NCI-H146 (cell line): Measurements from ENCODE around the gene CENPF.

Experiments
- DNase-seq: peaks from one replicate; lab custom pipeline; 2025; lab: John Stamatoyannopoulos, UW

Gene CENPF

DNA sequence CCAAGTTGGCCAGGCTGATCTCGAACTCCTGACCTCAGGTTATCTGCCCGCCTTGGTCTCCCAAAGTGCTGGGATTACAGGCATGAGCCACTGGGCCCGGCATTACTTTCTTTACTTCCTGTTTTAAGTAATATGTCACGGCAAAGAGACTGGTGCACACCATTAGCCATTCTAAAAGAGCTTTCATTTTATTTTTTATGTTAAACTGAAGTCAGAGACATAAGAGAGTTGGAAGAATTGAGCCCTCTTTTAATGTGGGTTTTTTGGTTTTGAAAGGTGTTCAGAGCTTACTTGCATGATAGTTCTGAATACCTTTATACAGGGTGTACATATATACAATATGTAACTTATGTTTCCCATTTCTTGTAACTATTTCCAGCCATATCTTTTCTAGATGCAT is 14.3 kb downstream of the CENPF start:
- no peak for DNase-seq

DNA sequence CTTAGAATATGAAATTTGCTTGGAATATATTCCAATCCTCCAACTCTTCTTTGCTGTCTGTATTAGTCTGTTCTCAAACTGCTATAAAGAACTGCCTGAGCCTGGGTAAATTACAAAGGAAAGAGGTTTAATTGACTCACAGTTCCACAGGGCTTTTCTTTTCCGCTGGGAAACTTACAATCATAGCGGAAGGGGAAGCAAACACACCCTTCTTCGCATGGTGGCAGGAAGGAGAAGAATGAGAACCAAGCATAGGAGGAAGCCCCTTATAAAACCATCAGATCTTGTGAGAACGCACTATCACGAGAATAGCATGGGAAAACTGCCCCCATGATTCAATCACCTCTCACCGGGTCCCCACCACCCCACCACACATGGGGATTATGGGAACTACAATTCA is 14.8 kb downstream of the CENPF start:
- DNase-seq = no peak

DNA sequence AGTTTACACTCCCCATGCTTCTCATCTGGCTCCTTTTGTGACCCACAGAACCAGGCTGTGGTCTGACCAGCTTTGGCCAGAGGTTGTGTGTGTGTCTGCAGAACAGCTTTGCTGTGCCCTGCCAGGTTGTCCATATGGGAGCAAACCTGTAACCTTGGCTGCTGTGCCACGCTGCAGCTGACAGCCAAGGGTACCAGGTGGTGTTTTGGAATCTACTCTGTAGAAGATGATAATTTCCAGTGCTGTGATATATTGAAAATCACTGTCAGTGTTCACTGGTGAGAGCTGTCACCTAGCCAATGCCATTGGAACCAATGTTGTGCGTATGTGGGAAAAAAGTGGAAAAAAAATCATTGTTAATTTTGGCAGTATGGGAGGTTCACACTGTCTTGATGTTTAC is 18.2 kb downstream of the CENPF start:
- DNase-seq = no peak

DNA sequence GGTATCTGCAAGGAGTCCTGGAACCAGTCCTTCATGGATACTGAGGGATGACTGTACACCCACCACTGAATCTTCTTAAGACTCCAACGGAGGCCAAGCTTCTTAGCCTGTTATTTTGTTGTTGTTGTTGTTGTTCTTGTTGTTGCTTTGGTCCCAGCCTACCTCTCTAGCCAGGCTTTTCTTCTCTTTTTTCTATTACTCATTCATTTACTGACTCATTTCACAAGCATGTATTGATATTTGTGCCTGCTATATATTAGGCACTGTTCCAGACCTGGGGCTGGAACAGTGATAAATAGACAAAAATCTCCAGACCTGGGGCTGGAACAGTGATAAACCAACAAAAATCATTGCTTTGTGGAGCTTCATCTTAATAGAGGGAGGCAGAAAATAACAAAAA is 20.4 kb downstream of the CENPF start:
- no peak for DNase-seq

DNA sequence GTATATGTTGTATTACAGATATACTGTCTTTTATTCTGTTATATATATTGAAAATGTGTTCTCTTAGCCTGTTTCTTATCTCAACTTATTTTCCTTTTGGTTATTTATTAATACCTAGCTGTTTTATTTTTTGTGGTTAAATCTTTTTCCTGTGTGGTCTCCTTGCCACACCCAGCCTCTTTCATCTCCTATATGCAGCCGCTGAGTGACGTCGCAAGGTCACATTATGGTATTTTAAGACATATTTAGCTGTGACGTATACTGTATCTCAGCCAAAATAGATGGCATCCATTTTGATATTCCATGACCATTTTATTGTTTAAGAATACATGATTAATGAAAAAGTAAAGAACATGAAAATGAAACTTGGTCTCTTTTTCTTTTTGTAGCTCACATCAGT is 29.1 kb downstream of the CENPF start:
- no peak for DNase-seq

DNA sequence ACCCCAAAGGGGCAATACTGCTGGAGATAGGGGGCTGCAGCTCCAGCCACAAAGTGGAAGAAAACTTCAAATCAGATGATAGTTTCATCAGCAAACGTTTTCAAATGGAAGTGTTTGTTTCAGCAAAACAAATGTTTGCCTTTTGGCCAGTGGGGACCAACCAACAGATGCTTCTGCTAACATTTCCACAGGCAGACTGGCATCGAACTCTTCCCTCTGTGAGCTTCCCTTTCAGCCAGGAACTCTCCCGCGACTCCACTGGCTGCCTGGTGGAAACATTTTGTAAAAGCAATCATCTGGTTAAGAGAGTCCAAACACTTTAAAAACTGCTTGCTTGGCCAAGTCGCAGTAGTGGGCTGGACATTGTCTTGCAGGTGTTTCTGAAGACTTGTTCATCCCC is 30.7 kb downstream of the CENPF start:
- no peak for DNase-seq

DNA sequence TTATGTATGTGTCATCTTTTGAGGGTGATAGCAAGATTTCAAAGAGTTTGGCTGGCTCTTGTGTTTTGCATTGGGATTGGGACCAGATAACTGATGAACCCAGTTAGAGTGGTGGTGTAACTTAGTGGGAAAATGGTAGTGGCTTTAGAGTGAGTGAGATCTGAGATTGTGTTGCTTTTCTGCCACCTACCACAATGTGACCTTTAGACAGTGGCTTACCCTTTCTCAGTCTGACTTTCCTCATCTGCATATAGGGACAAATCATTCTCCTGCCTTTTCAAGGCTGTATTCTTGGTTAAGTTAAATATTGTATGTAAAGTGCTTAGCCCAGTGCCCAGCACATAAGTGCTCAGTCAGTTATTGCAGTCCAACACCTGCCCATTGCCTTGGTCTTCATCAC is 31.3 kb downstream of the CENPF start:
- DNase-seq = no peak

DNA sequence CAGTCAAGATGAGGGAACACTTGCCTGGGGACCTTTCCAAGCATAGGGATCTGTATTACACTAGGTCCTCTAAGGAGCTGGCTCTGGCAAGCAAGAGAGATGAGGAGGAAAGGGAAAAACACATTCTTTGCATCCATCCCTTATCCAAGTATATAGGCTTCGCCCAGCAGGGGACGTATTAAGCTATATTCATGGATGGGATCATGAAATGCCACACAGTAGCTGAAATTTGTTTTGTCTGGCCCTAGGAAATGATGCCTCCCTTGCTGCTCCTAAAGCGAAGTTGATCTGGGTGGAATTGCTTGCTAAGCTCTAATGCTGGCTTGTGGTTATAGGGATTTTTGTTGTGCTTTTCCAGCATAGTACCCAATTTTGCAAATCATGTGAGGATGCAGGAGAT is 32.1 kb downstream of the CENPF start:
- no peak for DNase-seq

DNA sequence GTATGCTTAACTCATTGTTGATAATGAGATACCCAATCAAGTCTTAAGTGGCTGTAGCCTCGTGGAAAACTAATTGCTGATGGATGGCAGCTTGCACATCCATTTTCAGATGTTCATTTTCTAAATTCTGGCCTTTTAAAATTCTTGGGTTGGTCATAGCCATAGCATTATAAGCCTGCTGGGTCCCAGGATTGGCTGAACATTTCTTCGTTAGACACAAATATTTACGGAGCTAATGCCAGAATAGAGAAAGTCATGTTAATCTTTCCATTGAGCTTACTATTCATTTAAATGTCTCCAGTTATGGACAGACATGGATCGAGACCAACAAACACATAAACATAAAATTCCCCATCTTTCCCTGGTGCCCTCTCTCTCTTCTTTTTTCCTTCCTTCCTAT is 32.5 kb downstream of the CENPF start:
- DNase-seq = no peak

DNA sequence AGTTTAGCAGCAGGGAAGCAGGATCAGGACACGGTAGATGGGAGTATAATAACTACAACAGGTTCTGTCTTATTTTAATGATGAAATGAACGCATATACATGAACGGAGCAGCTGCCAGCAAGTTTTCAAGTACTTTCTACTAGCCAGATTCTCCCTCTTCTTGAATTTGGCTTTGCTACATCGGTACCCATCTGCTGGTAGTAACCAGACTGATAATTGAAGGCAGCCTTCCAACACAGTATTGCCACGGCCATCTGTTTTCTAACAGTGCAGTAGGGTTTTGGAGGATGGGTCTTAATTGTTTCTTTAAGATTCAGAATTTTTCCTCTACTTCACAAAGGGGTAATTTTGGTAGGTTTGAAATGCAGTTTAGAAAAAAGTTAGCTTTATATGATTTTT is 33.4 kb downstream of the CENPF start:
- no peak for DNase-seq

DNA sequence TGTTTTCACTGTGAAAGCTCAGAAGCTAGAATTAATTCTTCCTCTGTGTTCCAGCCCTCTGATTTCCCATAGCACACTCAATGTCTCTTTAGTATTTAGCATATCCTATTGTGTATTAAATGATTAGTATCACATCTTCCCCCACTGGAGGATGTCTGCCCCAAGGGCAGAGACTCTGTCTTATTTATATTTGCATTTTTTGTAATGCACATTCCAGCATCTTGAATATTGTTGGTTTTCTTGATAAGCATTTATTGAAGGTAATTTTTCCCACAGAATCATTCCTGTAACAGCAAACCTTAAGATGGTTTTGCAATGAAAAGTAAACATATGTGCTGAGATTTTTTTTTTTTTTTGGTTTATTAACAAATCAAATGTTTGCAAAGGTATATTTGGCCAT is 34.1 kb downstream of the CENPF start:
- no peak for DNase-seq

DNA sequence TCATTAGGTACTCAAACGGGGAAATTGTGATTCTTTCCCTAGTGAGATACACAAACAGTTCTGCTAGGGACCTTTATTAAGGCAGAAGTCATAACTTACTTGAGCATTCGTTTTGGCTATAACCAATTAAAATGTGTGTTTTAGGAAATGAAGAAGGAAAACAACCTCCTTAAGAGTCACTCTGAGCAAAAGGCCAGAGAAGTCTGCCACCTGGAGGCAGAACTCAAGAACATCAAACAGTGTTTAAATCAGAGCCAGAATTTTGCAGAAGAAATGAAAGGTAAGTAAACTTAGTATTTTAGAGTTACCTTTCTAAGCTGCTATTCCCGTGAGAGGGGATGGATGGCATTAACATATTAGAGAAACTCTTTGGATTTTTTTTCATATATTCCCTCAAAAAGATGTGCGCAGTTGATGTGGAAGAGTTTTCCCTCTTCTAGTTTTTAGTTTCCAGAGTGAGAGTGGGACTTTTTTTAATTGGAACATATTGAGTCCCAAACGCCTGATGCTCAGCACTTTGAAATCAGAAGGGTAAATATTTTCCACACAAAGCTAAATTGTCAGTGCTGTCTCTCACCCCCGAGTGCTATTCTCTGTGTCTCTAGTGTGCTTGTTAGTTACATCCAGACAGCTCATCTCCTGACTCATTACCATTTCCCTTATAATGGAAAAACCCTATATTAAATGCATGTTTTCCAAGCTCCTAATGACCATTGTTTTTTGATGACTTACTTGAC is 34.9 kb downstream of the CENPF start:
- peak; percentile 14 for DNase-seq

DNA sequence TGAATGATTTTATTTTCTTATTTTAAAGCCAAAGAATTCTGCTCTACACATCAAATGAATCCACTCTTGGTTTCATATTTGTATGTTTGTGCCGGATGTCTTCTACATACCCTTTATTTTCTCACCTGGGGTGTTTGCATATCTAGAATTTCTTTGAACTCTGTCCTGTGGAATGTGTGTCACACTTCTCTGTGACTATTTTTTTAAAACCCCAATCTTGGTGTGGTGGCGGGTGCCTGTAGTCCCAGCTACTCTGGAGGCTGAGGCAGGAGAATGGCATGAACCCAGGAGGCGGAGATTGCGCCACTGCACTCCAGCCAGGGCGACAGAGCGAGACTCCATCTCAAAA is 35.4 kb downstream of the CENPF start:
- no peak for DNase-seq

DNA sequence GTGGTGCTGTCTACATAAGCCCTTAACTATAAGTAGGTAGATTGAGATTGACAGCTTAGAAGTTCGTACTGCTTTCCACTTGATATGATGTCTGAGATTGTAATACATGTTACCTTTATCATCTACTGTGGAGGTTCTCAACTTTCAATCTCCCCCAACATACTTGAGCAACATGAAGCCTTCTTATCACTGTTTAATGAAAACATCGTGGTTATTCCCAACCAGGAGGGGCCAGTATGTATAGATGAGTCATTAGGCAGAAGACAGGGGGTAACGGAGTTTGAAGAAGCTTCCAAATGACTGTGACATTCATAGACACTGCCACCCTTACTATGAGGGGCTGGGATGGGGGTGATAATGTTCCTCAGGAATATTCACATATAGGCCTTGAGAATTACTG is 36.0 kb downstream of the CENPF start:
- DNase-seq = no peak

DNA sequence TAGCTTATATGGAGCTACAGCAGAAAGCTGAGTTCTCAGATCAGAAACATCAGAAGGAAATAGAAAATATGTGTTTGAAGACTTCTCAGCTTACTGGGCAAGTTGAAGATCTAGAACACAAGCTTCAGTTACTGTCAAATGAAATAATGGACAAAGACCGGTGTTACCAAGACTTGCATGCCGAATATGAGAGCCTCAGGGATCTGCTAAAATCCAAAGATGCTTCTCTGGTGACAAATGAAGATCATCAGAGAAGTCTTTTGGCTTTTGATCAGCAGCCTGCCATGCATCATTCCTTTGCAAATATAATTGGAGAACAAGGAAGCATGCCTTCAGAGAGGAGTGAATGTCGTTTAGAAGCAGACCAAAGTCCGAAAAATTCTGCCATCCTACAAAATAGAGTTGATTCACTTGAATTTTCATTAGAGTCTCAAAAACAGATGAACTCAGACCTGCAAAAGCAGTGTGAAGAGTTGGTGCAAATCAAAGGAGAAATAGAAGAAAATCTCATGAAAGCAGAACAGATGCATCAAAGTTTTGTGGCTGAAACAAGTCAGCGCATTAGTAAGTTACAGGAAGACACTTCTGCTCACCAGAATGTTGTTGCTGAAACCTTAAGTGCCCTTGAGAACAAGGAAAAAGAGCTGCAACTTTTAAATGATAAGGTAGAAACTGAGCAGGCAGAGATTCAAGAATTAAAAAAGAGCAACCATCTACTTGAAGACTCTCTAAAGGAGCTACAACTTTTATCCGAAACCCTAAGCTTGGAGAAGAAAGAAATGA is 37.6 kb downstream of the CENPF start:
- DNase-seq = no peak

DNA sequence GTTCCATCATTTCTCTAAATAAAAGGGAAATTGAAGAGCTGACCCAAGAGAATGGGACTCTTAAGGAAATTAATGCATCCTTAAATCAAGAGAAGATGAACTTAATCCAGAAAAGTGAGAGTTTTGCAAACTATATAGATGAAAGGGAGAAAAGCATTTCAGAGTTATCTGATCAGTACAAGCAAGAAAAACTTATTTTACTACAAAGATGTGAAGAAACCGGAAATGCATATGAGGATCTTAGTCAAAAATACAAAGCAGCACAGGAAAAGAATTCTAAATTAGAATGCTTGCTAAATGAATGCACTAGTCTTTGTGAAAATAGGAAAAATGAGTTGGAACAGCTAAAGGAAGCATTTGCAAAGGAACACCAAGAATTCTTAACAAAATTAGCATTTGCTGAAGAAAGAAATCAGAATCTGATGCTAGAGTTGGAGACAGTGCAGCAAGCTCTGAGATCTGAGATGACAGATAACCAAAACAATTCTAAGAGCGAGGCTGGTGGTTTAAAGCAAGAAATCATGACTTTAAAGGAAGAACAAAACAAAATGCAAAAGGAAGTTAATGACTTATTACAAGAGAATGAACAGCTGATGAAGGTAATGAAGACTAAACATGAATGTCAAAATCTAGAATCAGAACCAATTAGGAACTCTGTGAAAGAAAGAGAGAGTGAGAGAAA is 38.4 kb downstream of the CENPF start:
- no peak for DNase-seq

DNA sequence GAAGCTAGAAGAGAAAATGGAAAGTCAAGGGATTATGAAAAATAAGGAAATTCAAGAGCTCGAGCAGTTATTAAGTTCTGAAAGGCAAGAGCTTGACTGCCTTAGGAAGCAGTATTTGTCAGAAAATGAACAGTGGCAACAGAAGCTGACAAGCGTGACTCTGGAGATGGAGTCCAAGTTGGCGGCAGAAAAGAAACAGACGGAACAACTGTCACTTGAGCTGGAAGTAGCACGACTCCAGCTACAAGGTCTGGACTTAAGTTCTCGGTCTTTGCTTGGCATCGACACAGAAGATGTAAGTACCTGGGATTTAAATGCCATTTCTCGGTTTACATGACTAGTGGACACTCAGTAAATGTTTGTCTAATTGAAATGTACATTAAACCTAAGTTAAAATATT is 40.0 kb downstream of the CENPF start:
- no peak for DNase-seq

DNA sequence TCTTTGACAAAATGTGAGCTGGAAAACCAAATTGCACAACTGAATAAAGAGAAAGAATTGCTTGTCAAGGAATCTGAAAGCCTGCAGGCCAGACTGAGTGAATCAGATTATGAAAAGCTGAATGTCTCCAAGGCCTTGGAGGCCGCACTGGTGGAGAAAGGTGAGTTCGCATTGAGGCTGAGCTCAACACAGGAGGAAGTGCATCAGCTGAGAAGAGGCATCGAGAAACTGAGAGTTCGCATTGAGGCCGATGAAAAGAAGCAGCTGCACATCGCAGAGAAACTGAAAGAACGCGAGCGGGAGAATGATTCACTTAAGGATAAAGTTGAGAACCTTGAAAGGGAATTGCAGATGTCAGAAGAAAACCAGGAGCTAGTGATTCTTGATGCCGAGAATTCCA is 42.7 kb downstream of the CENPF start:
- no peak for DNase-seq

DNA sequence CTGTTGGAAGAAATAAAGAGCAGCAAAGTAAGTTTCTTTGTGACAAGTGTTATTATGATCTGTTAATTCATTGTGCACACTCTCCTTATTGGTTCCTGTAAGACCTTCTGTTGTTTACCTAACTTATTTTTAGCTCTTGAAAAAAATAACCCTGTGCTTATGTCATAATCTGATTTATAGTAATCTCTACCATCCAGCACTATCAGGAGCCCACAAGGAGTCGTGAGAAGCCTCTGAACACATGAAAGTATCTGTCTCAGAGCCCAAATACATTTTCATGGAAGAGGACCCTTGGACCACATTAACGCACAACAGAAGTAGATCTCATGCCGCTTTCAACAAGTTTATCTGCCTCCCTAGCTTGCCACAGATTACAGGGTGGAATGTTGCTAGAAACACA is 45.8 kb downstream of the CENPF start:
- no peak for DNase-seq

DNA sequence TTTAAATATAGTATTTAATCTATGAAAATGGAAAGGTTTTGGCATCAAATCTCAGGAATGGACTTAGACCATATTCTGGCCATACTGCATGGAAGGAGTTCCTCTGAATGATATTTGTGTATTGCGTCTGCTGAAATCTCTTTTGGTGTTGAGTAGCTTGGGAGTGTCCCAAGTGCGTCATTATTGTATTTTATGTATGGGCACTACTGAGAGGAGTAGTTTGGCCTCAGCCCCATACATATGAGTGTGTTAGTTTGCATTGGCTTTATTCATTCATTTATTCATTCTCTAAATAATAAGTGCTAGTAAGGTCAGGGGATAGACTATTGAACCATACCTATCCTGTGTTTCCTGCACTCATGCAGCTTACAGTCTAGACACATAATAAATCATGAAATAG is 46.6 kb downstream of the CENPF start:
- no peak for DNase-seq

DNA sequence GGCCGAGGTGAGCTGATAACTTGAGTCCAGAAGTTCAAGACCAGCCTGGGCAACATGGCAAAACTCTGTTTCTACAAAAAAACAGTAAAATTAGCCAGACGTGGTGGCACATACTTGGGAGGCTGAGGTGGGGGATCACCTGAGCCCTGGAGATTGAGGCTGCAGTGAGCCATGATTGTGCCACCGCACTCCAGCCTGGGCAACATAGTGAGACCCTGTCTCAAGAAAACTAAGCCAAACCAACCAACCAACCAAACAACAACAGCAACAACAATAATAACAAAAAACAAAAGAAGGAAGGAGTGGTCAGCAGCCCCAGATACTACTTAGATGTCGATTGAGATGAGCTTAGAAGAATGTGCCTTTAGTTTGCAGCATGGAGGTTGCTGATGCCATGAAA is 47.7 kb downstream of the CENPF start:
- no peak for DNase-seq

DNA sequence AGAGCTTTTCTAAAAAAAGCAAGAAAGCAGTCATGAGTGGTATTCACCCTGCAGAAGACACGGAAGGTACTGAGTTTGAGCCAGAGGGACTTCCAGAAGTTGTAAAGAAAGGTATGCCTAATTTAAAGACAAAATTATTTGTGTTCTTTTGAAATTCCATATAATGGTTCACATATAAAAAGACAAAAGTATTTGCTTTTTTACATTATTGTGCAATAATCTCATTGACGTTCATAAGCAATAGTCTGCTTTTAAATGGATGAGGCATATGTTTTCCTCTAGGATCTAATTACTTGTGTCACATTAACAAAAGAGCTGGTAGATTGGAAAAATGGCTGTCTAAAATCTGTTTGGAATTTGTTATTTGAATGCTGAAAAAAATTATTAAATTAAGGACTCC is 54.3 kb downstream of the CENPF start:
- no peak for DNase-seq

DNA sequence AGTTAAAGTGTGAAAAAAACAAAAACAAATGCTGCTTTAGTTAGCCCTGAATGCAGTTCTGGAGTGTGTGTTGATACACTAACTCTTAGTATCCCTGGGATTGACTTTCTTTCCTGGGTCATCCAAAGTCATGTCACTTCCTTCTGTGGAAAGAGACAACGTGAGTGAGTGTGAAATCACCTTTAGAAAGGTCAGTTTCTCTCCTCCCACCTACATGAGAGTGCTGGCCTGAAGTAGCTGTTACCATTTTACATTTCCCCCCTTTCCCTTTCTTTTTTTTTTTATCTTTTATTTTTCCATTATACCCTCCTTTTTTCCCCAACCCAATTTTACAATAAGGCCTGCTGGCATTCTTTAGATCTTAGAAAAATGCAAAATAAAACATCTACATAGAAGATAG is 55.2 kb downstream of the CENPF start:
- DNase-seq = no peak
